GM19193 (cell line): Measurements from ENCODE around the gene CYB5R4.

ENCODE experiments used
- POLR2A ChIP-seq: IDR thresholded peaks from 4 replicates; pipeline ENCODE4 v1.6.1; 2011; ENCODE audit not compliant: insufficient read depth, insufficient read length; ENCODE audit errors: extremely low read depth

The CYB5R4 gene

GRCh38 chr6:83885984-83886383 is 26.5 kb downstream of the CYB5R4 start:
- no peak for TF ChIP-seq POLR2A

GRCh38 chr6:83889621-83890020 is 30.1 kb downstream of the CYB5R4 start:
- no peak for TF ChIP-seq POLR2A

- no peak for TF ChIP-seq POLR2A
Measured at GRCh38 chr6:83890520-83890919, 31.0 kb downstream of the CYB5R4 start.

- no peak for TF ChIP-seq POLR2A
Measured at GRCh38 chr6:83891586-83891985, 32.1 kb downstream of the CYB5R4 start.

GRCh38 chr6:83893024-83893423 is 33.5 kb downstream of the CYB5R4 start:
- no peak for TF ChIP-seq POLR2A

- no peak for TF ChIP-seq POLR2A
Measured at GRCh38 chr6:83901624-83902023, 42.1 kb downstream of the CYB5R4 start.

- no peak for TF ChIP-seq POLR2A
Measured at GRCh38 chr6:83904395-83904794, 44.9 kb downstream of the CYB5R4 start.

- no peak for TF ChIP-seq POLR2A
Measured at GRCh38 chr6:83905648-83906047, 46.2 kb downstream of the CYB5R4 start.

- TF ChIP-seq POLR2A = no peak
Measured at GRCh38 chr6:83908813-83909212, 49.3 kb downstream of the CYB5R4 start.

- no peak for TF ChIP-seq POLR2A
Measured at GRCh38 chr6:83911278-83911677, 51.8 kb downstream of the CYB5R4 start.

GRCh38 chr6:83914953-83915352 is 55.5 kb downstream of the CYB5R4 start:
- no peak for TF ChIP-seq POLR2A

- no peak for TF ChIP-seq POLR2A
Measured at GRCh38 chr6:83917001-83917400, 57.5 kb downstream of the CYB5R4 start.

- TF ChIP-seq POLR2A = no peak
Measured at GRCh38 chr6:83920017-83920416, 60.5 kb downstream of the CYB5R4 start.

GRCh38 chr6:83921315-83921714 is 61.8 kb downstream of the CYB5R4 start:
- no peak for TF ChIP-seq POLR2A

GRCh38 chr6:83927470-83927869 is 68.0 kb downstream of the CYB5R4 start:
- no peak for TF ChIP-seq POLR2A

- TF ChIP-seq POLR2A = no peak
Measured at GRCh38 chr6:83928286-83928685, 68.8 kb downstream of the CYB5R4 start.

GRCh38 chr6:83948851-83949250 is 89.4 kb downstream of the CYB5R4 start:
- TF ChIP-seq POLR2A = no peak
